Tibial artery (tissue), 4 donors: ENCODE measurements around the gene MAML2.

Source experiments
- DNase-seq, 2 donors: peaks; one replicate each; pipeline ENCODE4 v3.0.0-alpha.2; 2019
- H3K27ac ChIP-seq, 2 donors: fragments of 200-600 bp; sonication (generic) in 1 of 2; 1 replicate in 1 of 2; 2 replicates in 1 of 2; pipeline ENCODE4 v1.5.1; 2018 to 2019; ENCODE audit warnings: mild to moderate bottlenecking in 1 of 2
- H3K27me3 ChIP-seq, 2 donors: fragments of 200-600 bp; sonication (generic) in 1 of 2; one replicate each; pipeline versions ENCODE4 v1.5.1 to v1.6.0; 2016 to 2019
- H3K36me3 ChIP-seq, 3 donors: fragments of 200-600 bp; sonication (generic) in 2 of 3; one replicate each; pipeline ENCODE4 v1.5.1; 2016 to 2019; ENCODE audit warnings: mild to moderate bottlenecking in 2 of 3
- H3K4me1 ChIP-seq, 4 donors: fragments of 200-600 bp; sonication (generic) in 2 of 4; 1 replicate in 3 of 4; 2 replicates in 1 of 4; pipeline ENCODE4 v1.5.1; 2016 to 2019
- H3K4me3 ChIP-seq, 2 donors: fragments of 200-600 bp; sonication (generic) in 1 of 2; 1 replicate in 1 of 2; 2 replicates in 1 of 2; pipeline ENCODE4 v1.5.1; 2018 to 2019; ENCODE audit warnings: mild to moderate bottlenecking in 2 of 2
- H3K9me3 ChIP-seq, 3 donors: fragments of 200-600 bp; sonication (generic) in 1 of 3; one replicate each; pipeline ENCODE4 v1.5.1; 2016 to 2019
- CTCF ChIP-seq, 2 experiments: fragments of 200-600 bp in 1 of 2; fragments of 450-650 bp in 1 of 2; IDR thresholded peaks; one replicate each; pipeline ENCODE4 v1.5.1; 2017 to 2019; ENCODE audit warnings: antibody characterized with exemption in 2 of 2, mild to moderate bottlenecking in 1 of 2, moderate library complexity in 1 of 2
- intact Hi-C: fragments of 100-400 bp; cut with DNase I; formaldehyde crosslinking; loops from one replicate; pipeline ENCODE4 v1.15.0; 2023; ENCODE audit warnings: low total_unique reads

MAML2 gene

GRCh38 chr11:96318399-96318798 lies 24.6 kb downstream of the MAML2 start:
- H3K9me3 ChIP-seq, result no peaks in the 10 kb centered on the region
- H3K27ac ChIP-seq, result no peak overlapping the region
- peaks cover 0 to 85% (median 67%) of the 10 kb centered on the region in 4 donors for H3K4me1 ChIP-seq
- TF ChIP-seq CTCF (IDR thresholded peaks at IDR 0.05), result no peak
- intact Hi-C loops, result no loop called here
- DNase-seq, result no peak
- H3K27me3 ChIP-seq, result no peaks in the 10 kb centered on the region
- H3K36me3 ChIP-seq, result no peaks in the 10 kb centered on the region
- H3K4me3 ChIP-seq, result no peak overlapping the region

DNA sequence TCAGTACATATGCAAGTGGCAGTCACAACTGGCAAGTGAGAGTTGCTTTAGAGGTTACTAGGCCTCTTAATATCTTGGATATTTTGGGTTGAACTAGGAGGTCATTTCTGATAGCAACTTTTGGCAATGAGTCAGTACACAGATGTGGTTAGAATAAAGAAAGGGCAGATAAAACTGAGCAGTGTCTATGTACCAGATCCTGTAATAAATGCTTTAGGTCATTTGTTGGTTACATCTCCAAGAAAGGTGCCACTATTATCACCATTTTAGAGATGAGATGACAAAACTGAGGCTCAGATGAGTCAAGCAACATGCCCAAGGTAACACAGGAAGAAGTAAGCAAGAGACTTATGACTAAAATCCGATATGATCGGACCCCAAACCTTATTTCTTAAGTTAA lies 25.0 kb downstream of the MAML2 start:
- H3K27ac ChIP-seq, result peak overlapping the region; percentile 6 to 42
- H3K4me1 ChIP-seq, result peaks cover 0 to 89% (median 68%) of the 10 kb centered on the region in 4 donors
- no peaks in the 10 kb centered on the region for H3K36me3 ChIP-seq
- intact Hi-C loops, result no loop called here
- no peaks in the 10 kb centered on the region for H3K9me3 ChIP-seq
- H3K27me3 ChIP-seq, result no peaks in the 10 kb centered on the region
- H3K4me3 ChIP-seq, result no peak overlapping the region
- DNase-seq, result no peak
- TF ChIP-seq CTCF (IDR thresholded peaks at IDR 0.05), result no peak

GRCh38 chr11:96317571-96317970 lies 25.4 kb downstream of the MAML2 start:
- no peak for DNase-seq
- Histone ChIP-seq H3K9me3 (no peaks in the 10 kb centered on the region), H3K4me1 (peaks cover 0 to 86% (median 67%) of the 10 kb centered on the region in 4 donors), H3K27ac (peak overlapping the region; percentile 6 to 42), H3K36me3 (no peaks in the 10 kb centered on the region), H3K27me3 (no peaks in the 10 kb centered on the region), H3K4me3 (no peak overlapping the region)
- TF ChIP-seq CTCF (IDR thresholded peaks at IDR 0.05), result no peak
- intact Hi-C loops, result no loop called here

GRCh38 chr11:96316869-96317268 lies 26.1 kb downstream of the MAML2 start:
- Histone ChIP-seq H3K9me3 (no peaks in the 10 kb centered on the region), H3K36me3 (no peaks in the 10 kb centered on the region), H3K27me3 (no peaks in the 10 kb centered on the region), H3K27ac (peak overlapping the region; percentile 6 to 42), H3K4me1 (peaks cover 0 to 83% (median 65%) of the 10 kb centered on the region in 4 donors), H3K4me3 (no peak overlapping the region)
- TF ChIP-seq CTCF (IDR thresholded peaks at IDR 0.05), result no peak
- DNase-seq, result no peak
- intact Hi-C loops, result no loop called here

DNA sequence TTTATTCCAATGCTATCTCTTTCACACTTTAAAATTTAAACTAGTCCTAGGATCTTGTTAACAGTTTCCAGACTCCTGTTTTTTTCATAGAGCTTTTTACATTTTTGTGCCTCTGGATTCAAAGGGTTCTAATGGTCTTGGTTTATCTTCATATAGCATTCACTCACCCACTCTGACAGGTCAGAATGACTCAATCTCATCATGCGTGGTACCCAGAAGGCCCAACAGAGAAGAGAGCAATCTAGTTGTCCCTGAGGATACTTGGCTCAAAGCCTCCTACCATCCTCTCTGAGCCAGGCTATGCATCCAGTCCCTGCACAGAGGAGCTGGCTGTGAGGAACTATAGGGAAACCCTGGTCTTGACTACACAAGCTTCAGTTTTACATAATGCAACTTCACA lies 27.5 kb downstream of the MAML2 start:
- no peaks in the 10 kb centered on the region for H3K9me3 ChIP-seq
- no peak overlapping the region for H3K4me3 ChIP-seq
- DNase-seq, result no peak
- H3K27me3 ChIP-seq, result no peaks in the 10 kb centered on the region
- H3K27ac ChIP-seq, result no peak overlapping the region
- intact Hi-C loops, result no loop called here
- no peaks in the 10 kb centered on the region for H3K36me3 ChIP-seq
- H3K4me1 ChIP-seq, result peaks cover 0 to 85% (median 60%) of the 10 kb centered on the region in 4 donors
- no peak for TF ChIP-seq CTCF (IDR thresholded peaks at IDR 0.05)
